Activated T-helper 1 cell treated with anti-CD3 and anti-CD28 coated beads, Interleukin-12 subunit alpha, Interleukin-12 subunit beta, Interleukin-2, Interleukin-4 antibody, amounts not matched to agents 30 ng/mL and 10 ng/mL and 1 ng/mL, durations not matched to agents 14 hours and 24 hours and 36 hours (primary cell): ENCODE data around the gene DRICH1. TPM values are rescaled to one million over a fixed set of nuclear protein-coding genes. Genes with fewer than 3 reads are reported as not detected.
"Not testable (repeated sequence)": the region's sequence is repeated elsewhere in the genome, so short reads cannot be mapped to it uniquely, and the experiment has no call there.

Experiments used
- DNase-seq: peaks from one replicate; pipeline ENCODE4 v3.0.0; 2021; ENCODE audit warnings: low spot score
- H3K27ac Mint-ChIP-seq: one replicate; pipeline ENCODE4 v1.8.0; 2021; ENCODE audit warnings: mild to moderate bottlenecking, mixed read lengths
- H3K27me3 Mint-ChIP-seq: one replicate; pipeline ENCODE4 v1.8.0; 2022; ENCODE audit warnings: mild to moderate bottlenecking, moderate library complexity, mixed read lengths; ENCODE audit not compliant: insufficient read depth
- H3K36me3 Mint-ChIP-seq: one replicate; pipeline ENCODE4 v1.8.0; 2021; ENCODE audit warnings: low read depth, mixed read lengths
- H3K4me1 Mint-ChIP-seq: one replicate; pipeline ENCODE4 v1.8.0; 2021; ENCODE audit warnings: low read depth, mixed read lengths
- H3K4me3 Mint-ChIP-seq: one replicate; pipeline ENCODE4 v1.8.0; 2021; ENCODE audit warnings: mild to moderate bottlenecking, moderate library complexity, mixed read lengths
- H3K9me3 Mint-ChIP-seq: one replicate; pipeline ENCODE4 v1.8.0; 2021; ENCODE audit warnings: mixed read lengths
- intact Hi-C: fragments of 100-400 bp; cut with micrococcal nuclease; formaldehyde crosslinking; loops from one replicate; pipeline ENCODE4 v1.15.1; 2024
- total RNA-seq: library from RNA; stranded (reverse); gene quantifications from 2 replicates; pipeline ENCODE4 v1.2.3, GENCODE V29; 2022

DRICH1 gene
- total RNA-seq, 1 donor from 2014 or later: 0.65 TPM

DNA sequence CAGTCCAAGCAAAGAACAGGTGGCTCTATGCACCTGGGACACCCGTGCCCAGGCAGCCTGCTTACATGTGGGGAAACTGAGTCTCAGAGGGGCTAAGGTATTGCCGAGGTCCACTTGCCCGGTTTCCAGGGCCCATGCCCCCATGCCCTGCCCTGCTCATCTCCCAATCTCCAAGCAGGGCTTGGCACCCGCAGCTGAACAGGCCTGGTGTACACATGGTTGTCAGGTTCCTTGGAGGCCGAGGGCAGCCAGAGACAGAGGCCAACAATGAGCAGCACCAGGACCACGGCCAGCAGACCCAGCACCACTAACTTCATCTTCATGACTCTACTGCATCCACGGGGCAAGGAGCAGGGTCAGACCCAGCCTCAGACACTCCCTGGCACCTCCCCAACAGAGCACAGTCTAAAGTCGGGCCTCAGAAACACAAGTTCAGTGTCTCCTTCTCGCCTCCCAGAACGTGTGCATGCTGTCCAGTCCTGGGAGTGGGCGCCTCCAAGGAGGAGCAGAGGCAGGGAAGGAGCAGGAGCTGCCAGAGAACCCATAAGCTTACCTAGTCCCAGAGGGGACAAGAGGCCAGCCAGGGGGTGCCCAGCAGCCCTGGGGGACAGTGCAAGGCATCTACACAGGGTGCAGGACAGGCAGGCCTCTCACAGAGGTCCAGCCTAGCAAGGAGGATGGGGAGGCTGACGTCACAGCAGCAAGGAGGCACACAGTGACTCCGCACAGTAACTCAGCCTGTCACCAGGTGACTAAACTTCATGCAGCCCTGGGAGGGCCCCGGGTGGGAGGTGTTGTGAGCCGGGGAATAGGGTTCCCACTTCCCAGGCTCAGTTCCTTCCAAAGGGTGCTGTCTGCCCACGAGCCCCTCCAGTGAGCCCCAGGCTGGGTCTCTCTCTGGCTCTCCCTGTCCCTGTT, 38.5 kb upstream of the DRICH1 start:
- no peak overlapping the region for H3K4me3 Mint-ChIP-seq
- DNase-seq: no peak
- no peaks in the 10 kb centered on the region for H3K9me3 Mint-ChIP-seq
- intact Hi-C loops: no loop called here
- peaks cover 11% of the 10 kb centered on the region for H3K4me1 Mint-ChIP-seq
- peaks cover 4% of the 10 kb centered on the region for H3K36me3 Mint-ChIP-seq
- H3K27me3 Mint-ChIP-seq: no peaks in the 10 kb centered on the region
- no peak overlapping the region for H3K27ac Mint-ChIP-seq

DNA sequence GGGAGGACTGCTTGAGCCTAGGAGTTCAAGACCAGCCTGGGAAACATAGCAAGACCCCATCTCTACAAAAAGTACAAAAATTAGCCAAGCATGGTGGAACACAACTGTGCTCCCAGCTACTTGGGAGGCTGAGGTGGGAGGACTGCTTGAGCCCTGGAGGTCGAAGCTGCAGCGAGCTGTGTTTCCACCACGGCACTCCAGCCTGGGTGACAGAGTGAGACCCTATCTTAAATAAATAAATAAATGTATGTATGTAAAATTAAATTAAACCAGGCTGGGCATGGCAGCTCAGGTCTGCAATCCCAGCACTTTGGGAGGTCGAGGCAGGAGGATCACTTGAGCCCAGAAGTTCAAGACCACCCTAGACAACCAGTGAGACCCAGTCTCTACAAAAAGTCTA, 28.3 kb upstream of the DRICH1 start:
- H3K27ac Mint-ChIP-seq, H3K9me3 Mint-ChIP-seq, DNase-seq, intact Hi-C loops, H3K4me3 Mint-ChIP-seq, H3K27me3 Mint-ChIP-seq, H3K4me1 Mint-ChIP-seq: not testable (repeated sequence)
- peaks cover 29% of the 10 kb centered on the region for H3K36me3 Mint-ChIP-seq

DNA sequence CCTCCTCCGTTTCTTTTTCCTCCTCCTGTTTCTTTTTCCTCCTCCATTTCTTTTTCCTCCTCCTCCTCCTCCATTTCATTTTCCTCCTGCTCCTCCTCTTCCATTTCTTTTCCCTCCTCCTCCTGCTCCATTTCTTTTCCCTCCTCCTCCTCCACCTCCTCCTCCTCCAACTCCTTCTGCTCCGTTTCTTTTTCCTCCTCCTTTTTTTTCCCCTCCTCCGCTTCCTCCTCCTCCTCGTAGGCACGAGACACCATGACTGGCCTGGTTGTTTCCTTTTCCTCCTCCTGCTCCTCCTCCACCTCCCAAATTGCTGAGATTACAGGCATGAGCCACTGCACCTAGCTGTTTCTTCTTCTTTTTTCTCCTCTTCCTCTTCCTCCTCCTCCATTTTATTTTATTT, 25.6 kb upstream of the DRICH1 start:
- intact Hi-C loops: no loop called here
- H3K9me3 Mint-ChIP-seq: peaks cover 3% of the 10 kb centered on the region

DNA sequence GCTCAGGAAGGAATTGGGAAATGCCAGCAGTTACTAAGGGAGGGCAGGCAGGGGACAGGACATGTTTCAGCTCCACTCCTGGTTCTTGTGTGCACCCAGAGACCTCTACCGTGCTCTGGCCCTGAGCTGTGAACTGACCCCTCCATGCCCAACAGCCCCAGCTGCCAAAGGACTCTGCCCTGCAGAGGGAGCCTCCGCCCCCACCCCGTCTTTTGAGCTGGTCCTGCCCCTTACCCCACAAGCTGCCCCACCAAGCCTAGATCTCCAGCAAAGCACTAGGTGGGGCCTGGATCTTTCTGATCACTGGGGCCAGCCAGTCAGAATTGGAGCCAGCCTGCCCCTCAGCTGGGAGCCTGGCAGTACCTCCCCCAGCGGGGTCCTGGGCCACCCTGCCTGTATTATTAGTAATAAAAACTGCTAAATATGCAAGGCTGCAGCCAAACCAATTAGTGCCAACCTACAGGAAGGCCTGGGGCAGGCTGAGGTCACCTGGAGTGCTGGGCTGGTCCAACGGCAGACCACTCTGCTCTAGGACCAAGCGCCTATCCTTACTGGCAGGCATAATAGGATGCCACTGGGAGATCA, 23.9 kb upstream of the DRICH1 start:
- Mint-ChIP-seq H3K27ac (no peak overlapping the region), H3K9me3 (no peaks in the 10 kb centered on the region), H3K4me3 (no peak overlapping the region), H3K27me3 (no peaks in the 10 kb centered on the region), H3K36me3 (peaks cover 12% of the 10 kb centered on the region), H3K4me1 (no peaks in the 10 kb centered on the region)
- intact Hi-C loops: no loop called here
- DNase-seq: no peak

More for the DNA sequence above, 25.6 kb upstream of the DRICH1 start:
- Mint-ChIP-seq H3K27ac (no peak overlapping the region), H3K36me3 (peaks cover 23% of the 10 kb centered on the region), H3K4me3 (no peak overlapping the region), H3K27me3 (no peaks in the 10 kb centered on the region), H3K4me1 (no peaks in the 10 kb centered on the region)
- DNase-seq: no peak

DNA sequence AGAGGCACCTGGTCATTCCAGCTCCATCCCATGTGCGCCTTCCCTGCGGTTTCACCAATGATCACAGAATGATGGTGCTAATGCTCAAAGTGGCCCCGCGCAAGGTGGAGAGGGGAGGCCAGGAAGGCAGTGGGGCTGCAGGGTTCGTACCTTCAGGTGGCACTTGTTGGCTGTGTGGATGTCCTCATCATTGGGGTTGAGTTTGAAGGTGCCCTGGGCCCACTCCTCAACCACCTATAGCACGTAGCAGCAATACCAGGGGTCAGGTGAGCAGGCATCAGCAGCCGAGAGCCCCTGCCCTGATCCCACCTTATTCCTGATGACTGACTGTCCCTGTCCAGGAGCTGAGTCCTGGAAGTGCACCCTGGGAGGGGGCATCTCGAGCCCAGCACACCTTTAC, 20.6 kb upstream of the DRICH1 start:
- Mint-ChIP-seq H3K9me3 (no peaks in the 10 kb centered on the region), H3K4me1 (no peaks in the 10 kb centered on the region), H3K36me3 (peaks cover 2% of the 10 kb centered on the region), H3K4me3 (no peak overlapping the region), H3K27me3 (no peaks in the 10 kb centered on the region), H3K27ac (no peak overlapping the region)
- intact Hi-C loops: no loop called here
- no peak for DNase-seq

DNA sequence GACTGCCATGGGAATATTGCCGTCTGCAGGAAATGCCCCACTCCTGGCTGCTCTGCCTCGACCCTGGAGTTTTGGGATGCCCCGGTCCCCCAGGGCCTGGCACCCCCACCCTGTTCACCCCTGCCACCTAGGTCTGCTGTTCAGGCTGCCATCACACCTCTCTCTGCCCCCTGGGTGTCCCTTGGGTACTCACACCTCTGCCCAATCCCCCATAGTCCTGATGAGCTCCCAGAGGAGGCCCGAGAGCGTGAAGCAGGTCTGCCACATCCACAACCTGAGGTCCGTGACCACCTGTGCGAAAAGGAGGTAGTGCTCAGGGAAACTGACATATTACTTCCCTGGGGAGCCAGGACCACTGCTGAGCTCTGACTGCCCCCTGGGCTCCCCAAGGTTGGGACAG, 20.2 kb upstream of the DRICH1 start:
- Mint-ChIP-seq H3K36me3 (peaks cover 2% of the 10 kb centered on the region), H3K27me3 (no peaks in the 10 kb centered on the region), H3K9me3 (no peaks in the 10 kb centered on the region), H3K4me1 (no peaks in the 10 kb centered on the region), H3K4me3 (no peak overlapping the region), H3K27ac (no peak overlapping the region)
- intact Hi-C loops: no loop called here
- no peak for DNase-seq

DNA sequence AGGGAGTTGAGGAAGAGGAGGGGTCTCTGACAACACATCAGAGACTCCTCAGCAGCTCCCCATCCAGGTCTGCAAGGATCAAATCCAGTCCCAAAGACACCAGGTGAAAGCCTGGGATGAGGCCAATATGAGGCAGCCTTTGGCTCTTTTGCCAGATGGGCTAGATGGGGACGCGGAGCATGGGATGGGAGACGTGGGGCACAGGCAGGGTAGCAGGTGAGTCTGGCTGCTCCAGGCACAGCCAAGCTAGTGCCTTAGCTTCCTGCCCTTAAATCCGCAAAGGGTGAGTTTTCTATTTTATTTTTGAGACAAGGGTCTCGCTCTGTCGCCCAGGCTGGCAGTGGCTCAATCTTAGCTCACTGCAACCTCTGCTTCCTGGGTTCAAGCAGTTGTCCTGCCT, 19.6 kb upstream of the DRICH1 start:
- Mint-ChIP-seq H3K27me3 (no peaks in the 10 kb centered on the region), H3K27ac (no peak overlapping the region), H3K9me3 (no peaks in the 10 kb centered on the region), H3K36me3 (peaks cover 2% of the 10 kb centered on the region), H3K4me3 (no peak overlapping the region), H3K4me1 (no peaks in the 10 kb centered on the region)
- no peak for DNase-seq
- intact Hi-C loops: no loop called here

DNA sequence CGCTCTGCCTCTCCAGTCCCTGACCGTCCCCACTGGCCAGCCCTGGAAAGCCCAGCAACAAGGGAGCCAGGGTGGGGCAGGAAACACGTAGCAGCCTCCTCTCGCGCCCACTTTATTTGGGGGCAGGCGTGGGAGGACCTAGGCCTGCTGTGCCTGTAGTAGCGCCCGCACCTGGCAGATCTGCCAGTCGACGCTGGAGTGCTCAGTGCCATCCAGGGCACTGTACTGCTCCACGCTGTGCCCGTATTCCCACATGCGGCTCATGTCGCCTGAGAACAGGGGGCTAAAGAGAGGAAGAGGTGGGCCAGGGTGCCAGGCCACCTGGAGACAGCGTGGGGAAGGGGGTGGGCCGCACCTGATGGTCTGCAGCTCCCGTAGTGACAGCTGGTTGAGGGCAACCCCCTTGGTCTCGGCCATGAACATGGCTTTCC, 17.0 kb upstream of the DRICH1 start:
- no peaks in the 10 kb centered on the region for H3K4me1 Mint-ChIP-seq
- H3K27me3 Mint-ChIP-seq: no peaks in the 10 kb centered on the region
- no peak for DNase-seq
- H3K9me3 Mint-ChIP-seq: no peaks in the 10 kb centered on the region
- H3K4me3 Mint-ChIP-seq: no peak overlapping the region
- peaks cover 1% of the 10 kb centered on the region for H3K36me3 Mint-ChIP-seq
- intact Hi-C loops: no loop called here
- no peak overlapping the region for H3K27ac Mint-ChIP-seq

DNA sequence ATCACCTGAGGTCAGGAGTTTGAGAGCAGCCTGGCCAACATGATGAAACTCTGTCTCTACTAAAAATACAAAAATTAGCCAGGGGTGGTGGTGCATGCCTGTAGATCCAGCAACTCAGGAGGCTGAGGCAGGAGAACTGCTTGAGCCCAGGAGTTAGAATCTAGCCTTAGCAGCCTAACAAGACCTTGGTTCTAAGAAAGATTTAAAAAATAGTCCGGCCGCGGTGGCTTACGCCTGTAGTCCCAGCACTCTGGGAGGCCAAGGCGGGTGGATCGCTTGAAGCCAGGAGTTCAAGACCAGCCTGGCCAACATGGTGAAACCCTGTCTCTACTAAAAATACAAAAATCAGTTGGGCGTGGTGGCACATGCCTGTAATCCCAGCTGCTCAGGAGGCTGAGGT, 14.4 kb upstream of the DRICH1 start:
- H3K36me3 Mint-ChIP-seq, H3K27me3 Mint-ChIP-seq, intact Hi-C loops, H3K9me3 Mint-ChIP-seq, DNase-seq, H3K4me3 Mint-ChIP-seq, H3K4me1 Mint-ChIP-seq, H3K27ac Mint-ChIP-seq: not testable (repeated sequence)

DNA sequence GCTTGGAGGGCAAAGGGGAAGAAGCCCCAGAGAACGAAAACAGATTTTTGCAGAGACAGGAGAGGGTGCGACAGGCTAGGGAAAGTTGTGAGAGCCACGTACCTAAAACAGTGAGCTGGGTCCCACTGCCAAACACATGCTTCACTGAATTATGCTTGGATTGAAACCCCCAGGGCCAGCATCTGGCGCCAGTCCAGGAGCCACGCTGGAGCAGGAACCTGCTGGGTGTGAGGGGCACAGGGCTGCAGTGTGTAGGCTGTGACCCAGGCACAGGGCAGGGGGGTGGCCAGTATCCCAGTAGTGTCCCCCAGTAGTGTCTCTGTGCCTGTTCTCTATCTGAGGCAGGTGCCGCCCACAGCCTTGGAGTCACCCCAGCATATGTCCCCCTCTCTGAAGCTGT, 8.1 kb upstream of the DRICH1 start:
- H3K27ac Mint-ChIP-seq, H3K9me3 Mint-ChIP-seq, H3K4me3 Mint-ChIP-seq, H3K27me3 Mint-ChIP-seq, DNase-seq, intact Hi-C loops, H3K4me1 Mint-ChIP-seq, H3K36me3 Mint-ChIP-seq: not testable (repeated sequence)

DNA sequence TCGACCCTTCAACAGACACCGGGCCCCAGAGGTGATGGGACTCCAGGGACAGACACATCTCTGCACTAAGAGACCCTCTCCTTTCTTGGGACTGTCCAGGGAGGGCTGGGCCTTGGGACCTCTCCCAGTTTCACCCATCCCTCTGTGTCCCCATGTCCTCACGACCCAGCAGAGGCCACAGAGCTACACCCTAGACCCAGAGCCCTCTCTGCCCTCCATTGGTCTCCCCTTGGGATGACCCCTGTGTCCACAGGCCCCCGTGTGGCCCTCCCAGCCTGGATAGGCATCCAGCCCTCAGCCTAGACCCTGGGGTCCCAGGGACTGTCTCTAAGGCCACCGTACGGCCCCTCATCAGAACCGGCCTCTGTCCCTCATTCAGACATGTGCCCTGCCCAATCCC, 7.5 kb upstream of the DRICH1 start:
- no peaks in the 10 kb centered on the region for H3K9me3 Mint-ChIP-seq
- no peaks in the 10 kb centered on the region for H3K4me1 Mint-ChIP-seq
- no peak overlapping the region for H3K27ac Mint-ChIP-seq
- H3K27me3 Mint-ChIP-seq: no peaks in the 10 kb centered on the region
- H3K36me3 Mint-ChIP-seq: peaks cover 4% of the 10 kb centered on the region
- no peak for DNase-seq
- intact Hi-C loops: no loop called here
- no peak overlapping the region for H3K4me3 Mint-ChIP-seq

DNA sequence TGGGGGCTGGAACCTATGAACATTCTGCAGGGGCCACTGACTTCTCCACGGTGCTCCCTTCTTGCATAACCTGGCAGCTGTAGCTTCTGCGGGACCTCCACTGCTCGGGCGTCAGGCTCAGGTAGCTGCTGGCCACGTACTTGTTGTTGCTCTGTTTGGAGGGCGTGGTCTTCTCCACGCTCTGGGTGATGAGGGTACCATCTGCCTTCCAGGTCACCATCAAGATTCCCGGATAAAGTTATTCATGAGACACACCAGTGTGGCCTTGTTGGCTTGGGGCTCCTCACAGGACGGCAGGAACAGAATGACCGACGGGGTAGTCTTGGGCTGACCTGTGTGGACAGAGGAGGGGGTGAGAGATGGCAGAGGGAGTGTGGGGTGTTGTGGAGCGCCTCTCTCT, 6.5 kb upstream of the DRICH1 start:
- Mint-ChIP-seq H3K4me1 (no peaks in the 10 kb centered on the region), H3K27me3 (no peaks in the 10 kb centered on the region)

DNA sequence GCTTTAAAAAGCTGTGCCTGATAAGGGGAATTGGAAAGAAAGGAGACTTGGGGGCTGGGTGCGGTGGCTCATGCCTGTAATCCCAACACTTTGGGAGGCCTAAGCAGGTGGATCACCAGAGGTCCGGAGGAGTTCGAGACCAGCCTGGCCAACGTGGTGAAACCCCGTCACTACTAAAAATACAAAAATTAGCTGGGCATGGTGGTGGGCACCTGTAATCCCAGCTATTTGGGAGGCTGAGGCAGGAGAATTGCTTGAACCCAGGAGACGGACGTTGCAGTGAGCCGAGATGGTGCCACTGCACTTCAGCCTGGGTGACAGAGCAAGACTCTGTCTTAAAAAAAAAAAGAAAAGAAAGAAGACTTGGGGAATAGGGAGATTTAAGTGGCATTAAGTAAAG, 3.2 kb upstream of the DRICH1 start:
- H3K4me3 Mint-ChIP-seq, H3K9me3 Mint-ChIP-seq: not testable (repeated sequence)

More for the DNA sequence above, 6.5 kb upstream of the DRICH1 start:
- Mint-ChIP-seq H3K4me3 (no peak overlapping the region), H3K9me3 (no peaks in the 10 kb centered on the region), H3K27ac (no peak overlapping the region), H3K36me3 (peaks cover 4% of the 10 kb centered on the region)
- no peak for DNase-seq
- intact Hi-C loops: no loop called here

More for the DNA sequence above, 3.2 kb upstream of the DRICH1 start:
- DNase-seq, H3K4me1 Mint-ChIP-seq, H3K27me3 Mint-ChIP-seq, H3K27ac Mint-ChIP-seq, intact Hi-C loops, H3K36me3 Mint-ChIP-seq: not testable (repeated sequence)
